Effector memory CD8-positive, alpha-beta T cell (primary cell): Measurements from ENCODE around the gene HTR4.

Experiments used
- ATAC-seq: fragments of 150-1000 bp; cut with Tn5 transposase; replicated peaks from 2 replicates; pipeline ENCODE4 v1.10.0; 2021; ENCODE audit warnings: mild to moderate bottlenecking, moderate library complexity
- DNase-seq, 3 experiments: peaks; one replicate each; pipeline ENCODE4 v3.0.0; 2021
- H3K27ac Mint-ChIP-seq, 2 donors: one replicate each; pipeline ENCODE4 v1.8.0; 2022; ENCODE audit warnings: mild to moderate bottlenecking in 2 of 2, mixed read lengths in 2 of 2, moderate library complexity in 2 of 2
- H3K27me3 Mint-ChIP-seq, 2 donors: one replicate each; pipeline ENCODE4 v1.8.0; 2022; ENCODE audit warnings: mixed read lengths in 2 of 2
- H3K36me3 Mint-ChIP-seq: one replicate; pipeline ENCODE4 v1.8.0; 2022; ENCODE audit warnings: mild to moderate bottlenecking, moderate library complexity, mixed read lengths; ENCODE audit not compliant: insufficient read depth
- H3K4me1 Mint-ChIP-seq, 2 donors: one replicate each; pipeline ENCODE4 v1.8.0; 2022; ENCODE audit warnings: low read depth in 2 of 2, mixed read lengths in 2 of 2
- H3K4me3 Mint-ChIP-seq, 2 donors: one replicate each; pipeline ENCODE4 v1.8.0; 2022; ENCODE audit warnings: mild to moderate bottlenecking in 2 of 2, mixed read lengths in 2 of 2, moderate library complexity in 2 of 2
- H3K9me3 Mint-ChIP-seq, 2 donors: one replicate each; pipeline ENCODE4 v1.8.0; 2022; ENCODE audit warnings: mixed read lengths in 2 of 2

HTR4 gene

GRCh38 chr5:148524721-148525120 is 129.6 kb downstream of the HTR4 start:
- no peak for DNase-seq
- no peak overlapping the region for H3K4me3 Mint-ChIP-seq
- peaks cover 49 to 56% of the 10 kb centered on the region in 2 donors for H3K27me3 Mint-ChIP-seq
- no peak for ATAC-seq
- no peak overlapping the region for H3K27ac Mint-ChIP-seq
- no peaks in the 10 kb centered on the region for H3K4me1 Mint-ChIP-seq
- H3K36me3 Mint-ChIP-seq: no peaks in the 10 kb centered on the region
- H3K9me3 Mint-ChIP-seq: peaks cover 4 to 6% of the 10 kb centered on the region in 2 donors

- H3K9me3 Mint-ChIP-seq: no peaks in the 10 kb centered on the region
Observed at GRCh38 chr5:148523139-148523538, 131.2 kb downstream of the HTR4 start.

GRCh38 chr5:148515460-148515859 is 138.9 kb downstream of the HTR4 start:
- no peaks in the 10 kb centered on the region for H3K9me3 Mint-ChIP-seq

More at GRCh38 chr5:148523139-148523538, 131.2 kb downstream of the HTR4 start:
- ATAC-seq (no peak), DNase-seq (no peak)
- Mint-ChIP-seq H3K36me3 (no peaks in the 10 kb centered on the region), H3K4me3 (no peak overlapping the region), H3K27me3 (peaks cover 42 to 57% of the 10 kb centered on the region in 2 donors), H3K4me1 (no peaks in the 10 kb centered on the region), H3K27ac (no peak overlapping the region)

GRCh38 chr5:148514344-148514743 is 140.0 kb downstream of the HTR4 start:
- ATAC-seq (no peak), DNase-seq (no peak)
- Mint-ChIP-seq H3K27ac (no peak overlapping the region), H3K4me3 (no peak overlapping the region), H3K27me3 (peaks cover 0 to 6% of the 10 kb centered on the region in 2 donors), H3K36me3 (no peaks in the 10 kb centered on the region), H3K4me1 (no peaks in the 10 kb centered on the region), H3K9me3 (no peaks in the 10 kb centered on the region)

More at GRCh38 chr5:148515460-148515859, 138.9 kb downstream of the HTR4 start:
- H3K27me3 Mint-ChIP-seq: peaks cover 0 to 6% of the 10 kb centered on the region in 2 donors
- no peaks in the 10 kb centered on the region for H3K36me3 Mint-ChIP-seq
- no peak overlapping the region for H3K27ac Mint-ChIP-seq
- ATAC-seq: no peak
- H3K4me3 Mint-ChIP-seq: no peak overlapping the region
- DNase-seq: no peak
- H3K4me1 Mint-ChIP-seq: no peaks in the 10 kb centered on the region

- DNase-seq: no peak
Observed at GRCh38 chr5:148512498-148512897, 141.8 kb downstream of the HTR4 start.

GRCh38 chr5:148511810-148512347 is 142.4 kb downstream of the HTR4 start:
- Mint-ChIP-seq H3K9me3 (no peaks in the 10 kb centered on the region), H3K4me3 (no peak overlapping the region), H3K4me1 (no peaks in the 10 kb centered on the region), H3K27me3 (peaks cover 0 to 5% of the 10 kb centered on the region in 2 donors), H3K27ac (no peak overlapping the region), H3K36me3 (no peaks in the 10 kb centered on the region)
- no peak for DNase-seq
- no peak for ATAC-seq

More at GRCh38 chr5:148512498-148512897, 141.8 kb downstream of the HTR4 start:
- peaks cover 0 to 5% of the 10 kb centered on the region in 2 donors for H3K27me3 Mint-ChIP-seq
- no peaks in the 10 kb centered on the region for H3K9me3 Mint-ChIP-seq
- no peaks in the 10 kb centered on the region for H3K4me1 Mint-ChIP-seq
- ATAC-seq: no peak
- H3K36me3 Mint-ChIP-seq: no peaks in the 10 kb centered on the region
- H3K27ac Mint-ChIP-seq: no peak overlapping the region
- H3K4me3 Mint-ChIP-seq: no peak overlapping the region

- ATAC-seq: no peak
- H3K4me1 Mint-ChIP-seq: no peaks in the 10 kb centered on the region
Observed at GRCh38 chr5:148509893-148510292, 144.4 kb downstream of the HTR4 start.

GRCh38 chr5:148507648-148508047 is 146.7 kb downstream of the HTR4 start:
- Mint-ChIP-seq H3K27me3 (peaks cover 19 to 20% of the 10 kb centered on the region in 2 donors), H3K27ac (no peak overlapping the region), H3K9me3 (no peaks in the 10 kb centered on the region), H3K4me3 (no peak overlapping the region), H3K36me3 (no peaks in the 10 kb centered on the region), H3K4me1 (no peaks in the 10 kb centered on the region)
- DNase-seq: no peak
- ATAC-seq: no peak

More at GRCh38 chr5:148509893-148510292, 144.4 kb downstream of the HTR4 start:
- Mint-ChIP-seq H3K27ac (no peak overlapping the region), H3K27me3 (peaks cover 0 to 5% of the 10 kb centered on the region in 2 donors), H3K36me3 (no peaks in the 10 kb centered on the region), H3K4me3 (no peak overlapping the region), H3K9me3 (no peaks in the 10 kb centered on the region)
- no peak for DNase-seq

GRCh38 chr5:148499452-148499851 is 154.9 kb downstream of the HTR4 start:
- Mint-ChIP-seq H3K27me3 (peaks cover 57 to 66% of the 10 kb centered on the region in 2 donors), H3K9me3 (no peaks in the 10 kb centered on the region), H3K4me1 (no peaks in the 10 kb centered on the region), H3K4me3 (no peak overlapping the region), H3K36me3 (no peaks in the 10 kb centered on the region), H3K27ac (no peak overlapping the region)
- DNase-seq: no peak
- no peak for ATAC-seq

GRCh38 chr5:148497757-148498156 is 156.6 kb downstream of the HTR4 start:
- no peak for ATAC-seq
- H3K9me3 Mint-ChIP-seq: no peaks in the 10 kb centered on the region
- no peak overlapping the region for H3K4me3 Mint-ChIP-seq

GRCh38 chr5:148492351-148492750 is 162.0 kb downstream of the HTR4 start:
- no peaks in the 10 kb centered on the region for H3K9me3 Mint-ChIP-seq
- no peak overlapping the region for H3K4me3 Mint-ChIP-seq
- no peak overlapping the region for H3K27ac Mint-ChIP-seq
- H3K4me1 Mint-ChIP-seq: no peaks in the 10 kb centered on the region
- no peaks in the 10 kb centered on the region for H3K36me3 Mint-ChIP-seq
- ATAC-seq (no peak), DNase-seq (no peak)
- H3K27me3 Mint-ChIP-seq: peaks cover 61 to 67% of the 10 kb centered on the region in 2 donors

More at GRCh38 chr5:148497757-148498156, 156.6 kb downstream of the HTR4 start:
- Mint-ChIP-seq H3K27me3 (peaks cover 44 to 55% of the 10 kb centered on the region in 2 donors), H3K36me3 (no peaks in the 10 kb centered on the region), H3K27ac (no peak overlapping the region), H3K4me1 (no peaks in the 10 kb centered on the region)
- DNase-seq: no peak

GRCh38 chr5:148491793-148492184 is 162.5 kb downstream of the HTR4 start:
- Mint-ChIP-seq H3K4me1 (no peaks in the 10 kb centered on the region), H3K27me3 (peaks cover 61 to 67% of the 10 kb centered on the region in 2 donors), H3K27ac (no peak overlapping the region), H3K9me3 (no peaks in the 10 kb centered on the region), H3K4me3 (no peak overlapping the region), H3K36me3 (no peaks in the 10 kb centered on the region)
- DNase-seq (no peak), ATAC-seq (no peak)

GRCh38 chr5:148491015-148491792 is 163.1 kb downstream of the HTR4 start:
- H3K9me3 Mint-ChIP-seq: no peaks in the 10 kb centered on the region
- H3K27me3 Mint-ChIP-seq: peaks cover 62 to 67% of the 10 kb centered on the region in 2 donors
- H3K27ac Mint-ChIP-seq: no peak overlapping the region

GRCh38 chr5:148488757-148489156 is 165.6 kb downstream of the HTR4 start:
- no peaks in the 10 kb centered on the region for H3K4me1 Mint-ChIP-seq
- no peak for ATAC-seq
- H3K27ac Mint-ChIP-seq: no peak overlapping the region
- H3K4me3 Mint-ChIP-seq: no peak overlapping the region
- peaks cover 66 to 71% of the 10 kb centered on the region in 2 donors for H3K27me3 Mint-ChIP-seq
- no peaks in the 10 kb centered on the region for H3K36me3 Mint-ChIP-seq
- H3K9me3 Mint-ChIP-seq: no peaks in the 10 kb centered on the region
- DNase-seq: no peak

More at GRCh38 chr5:148491015-148491792, 163.1 kb downstream of the HTR4 start:
- Mint-ChIP-seq H3K4me3 (no peak overlapping the region), H3K4me1 (no peaks in the 10 kb centered on the region), H3K36me3 (no peaks in the 10 kb centered on the region)
- ATAC-seq: no peak
- DNase-seq: no peak
